GM06990 (cell line): ENCODE data around the gene GPC6.

Source experiments
- DNase-seq: peaks from one replicate; pipeline ENCODE4 v3.0.0-alpha.2; 2011; ENCODE audit not compliant: insufficient read length; ENCODE audit errors: extremely low read depth
- H3K27me3 ChIP-seq: replicated peaks from 2 replicates; pipeline ENCODE4 v1.6.0; 2011; ENCODE audit warnings: low read length; ENCODE audit not compliant: control insufficient read depth, insufficient read depth
- H3K36me3 ChIP-seq: 2 replicates; pipeline ENCODE4 v1.5.1; 2011; ENCODE audit warnings: low read length; ENCODE audit not compliant: control insufficient read depth, insufficient read depth
- H3K4me3 ChIP-seq: replicated peaks from 2 replicates; pipeline ENCODE4 v1.5.1; 2011; ENCODE audit warnings: low read depth, mild to moderate bottlenecking, control low read depth, low read length
- TF ChIP-seq, protein P1 (sequence below): IDR thresholded peaks from 2 replicates; pipeline ENCODE4 v1.5.1; 2011; ENCODE audit warnings: low read length, control low read depth, mild to moderate bottlenecking, inconsistent platforms; ENCODE audit not compliant: insufficient read depth, poor library complexity, severe bottlenecking

GPC6 gene

DNA sequence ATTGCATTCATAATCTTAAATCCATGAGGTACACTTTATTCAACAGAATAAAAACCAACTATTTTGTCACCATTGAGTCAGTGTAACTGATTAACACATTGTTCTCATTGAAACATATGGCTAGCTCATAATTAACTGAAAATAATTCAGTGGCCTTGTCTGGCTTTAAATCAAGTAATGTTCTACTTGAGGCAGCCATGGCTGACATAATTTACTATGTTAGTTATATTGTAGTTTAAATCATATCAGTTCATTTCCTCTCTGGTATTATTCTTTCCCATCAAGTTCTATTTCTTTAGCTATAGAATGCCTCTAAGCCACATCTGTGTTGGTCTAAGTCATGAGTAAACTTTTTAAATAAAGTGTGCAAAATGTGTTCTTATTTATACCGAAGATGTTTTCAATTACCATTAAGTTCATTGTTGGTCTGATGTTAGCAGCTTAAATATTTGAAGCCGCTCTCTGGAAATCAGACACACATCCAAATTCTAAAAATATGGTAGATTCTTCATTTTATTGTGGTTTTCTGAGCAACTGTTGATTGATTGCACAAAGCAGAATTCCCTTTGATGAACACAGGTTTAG lies 393.7 kb downstream of the GPC6 start:
- H3K36me3 ChIP-seq = no peaks in the 10 kb centered on the region
- no peak for DNase-seq
- TF ChIP-seq, protein P1, sequence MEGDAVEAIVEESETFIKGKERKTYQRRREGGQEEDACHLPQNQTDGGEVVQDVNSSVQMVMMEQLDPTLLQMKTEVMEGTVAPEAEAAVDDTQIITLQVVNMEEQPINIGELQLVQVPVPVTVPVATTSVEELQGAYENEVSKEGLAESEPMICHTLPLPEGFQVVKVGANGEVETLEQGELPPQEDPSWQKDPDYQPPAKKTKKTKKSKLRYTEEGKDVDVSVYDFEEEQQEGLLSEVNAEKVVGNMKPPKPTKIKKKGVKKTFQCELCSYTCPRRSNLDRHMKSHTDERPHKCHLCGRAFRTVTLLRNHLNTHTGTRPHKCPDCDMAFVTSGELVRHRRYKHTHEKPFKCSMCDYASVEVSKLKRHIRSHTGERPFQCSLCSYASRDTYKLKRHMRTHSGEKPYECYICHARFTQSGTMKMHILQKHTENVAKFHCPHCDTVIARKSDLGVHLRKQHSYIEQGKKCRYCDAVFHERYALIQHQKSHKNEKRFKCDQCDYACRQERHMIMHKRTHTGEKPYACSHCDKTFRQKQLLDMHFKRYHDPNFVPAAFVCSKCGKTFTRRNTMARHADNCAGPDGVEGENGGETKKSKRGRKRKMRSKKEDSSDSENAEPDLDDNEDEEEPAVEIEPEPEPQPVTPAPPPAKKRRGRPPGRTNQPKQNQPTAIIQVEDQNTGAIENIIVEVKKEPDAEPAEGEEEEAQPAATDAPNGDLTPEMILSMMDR = no peak
- H3K4me3 ChIP-seq = no peak overlapping the region
- H3K27me3 ChIP-seq = no peaks in the 10 kb centered on the region

DNA sequence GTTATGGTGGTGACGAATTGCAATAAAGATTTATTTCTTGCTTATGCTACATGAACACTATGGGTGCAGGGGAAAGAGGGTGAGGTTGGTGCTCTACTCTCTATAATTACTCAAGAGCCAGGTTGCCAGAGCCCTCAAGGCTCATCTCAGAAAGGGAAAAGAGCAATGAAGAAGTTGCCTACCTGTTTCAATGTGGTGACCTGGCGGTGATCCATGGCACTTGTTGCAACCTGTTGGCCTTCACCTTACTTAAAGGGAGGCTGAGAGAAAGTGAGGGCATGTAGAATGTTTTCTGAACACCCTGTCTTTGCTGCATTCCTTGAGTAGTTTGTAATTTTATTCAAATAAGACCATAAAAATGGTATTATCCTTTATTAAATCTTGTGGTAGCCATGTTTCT lies 394.4 kb downstream of the GPC6 start:
- Histone ChIP-seq H3K4me3 (no peak overlapping the region), H3K36me3 (no peaks in the 10 kb centered on the region), H3K27me3 (no peaks in the 10 kb centered on the region)
- TF ChIP-seq, protein P1 = no peak
- no peak for DNase-seq

DNA sequence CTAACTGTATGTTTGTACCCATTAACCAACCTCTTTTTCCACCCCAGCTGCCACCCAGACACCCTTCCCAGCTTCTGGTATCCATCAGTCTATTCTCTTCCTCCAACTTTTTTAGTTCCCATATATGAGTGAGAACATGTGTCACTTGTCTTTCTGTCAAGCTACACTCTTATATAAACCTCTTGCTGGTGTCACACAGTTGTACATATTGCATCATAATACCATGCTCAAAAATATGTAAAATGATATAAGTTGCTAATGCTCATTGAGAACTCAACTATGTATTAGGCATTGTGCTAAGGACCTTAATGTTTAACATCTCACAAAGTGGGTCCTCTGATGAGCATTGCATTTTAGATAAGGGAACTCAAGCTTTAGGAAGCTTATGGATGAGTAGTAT lies 395.4 kb downstream of the GPC6 start:
- TF ChIP-seq, protein P1 = no peak
- no peaks in the 10 kb centered on the region for H3K36me3 ChIP-seq
- no peak for DNase-seq
- H3K27me3 ChIP-seq = no peaks in the 10 kb centered on the region
- H3K4me3 ChIP-seq = no peak overlapping the region

DNA sequence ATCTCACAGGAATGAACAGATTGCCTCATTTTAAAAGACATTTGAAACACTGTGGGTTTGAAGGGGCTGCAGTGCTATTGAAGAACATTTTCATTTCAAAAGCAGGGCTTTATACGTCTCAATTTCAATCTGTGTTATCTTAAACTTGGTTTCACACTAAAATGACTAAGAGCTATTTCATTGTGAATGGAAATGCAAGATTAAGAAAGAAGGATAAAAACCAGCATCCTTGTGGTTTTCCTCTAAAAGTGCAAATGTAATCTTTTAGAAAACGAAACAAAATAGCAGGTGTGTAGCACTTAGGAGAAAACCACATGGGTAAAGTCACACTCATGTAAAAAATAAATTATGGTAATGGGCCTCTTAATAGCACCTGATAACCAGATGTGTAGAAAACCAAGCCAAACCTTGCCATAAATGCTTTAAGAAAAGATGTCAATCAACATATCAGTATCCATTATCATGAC lies 397.7 kb downstream of the GPC6 start:
- Histone ChIP-seq H3K27me3 (no peaks in the 10 kb centered on the region), H3K4me3 (no peak overlapping the region), H3K36me3 (no peaks in the 10 kb centered on the region)
- TF ChIP-seq, protein P1 = no peak
- DNase-seq = no peak

DNA sequence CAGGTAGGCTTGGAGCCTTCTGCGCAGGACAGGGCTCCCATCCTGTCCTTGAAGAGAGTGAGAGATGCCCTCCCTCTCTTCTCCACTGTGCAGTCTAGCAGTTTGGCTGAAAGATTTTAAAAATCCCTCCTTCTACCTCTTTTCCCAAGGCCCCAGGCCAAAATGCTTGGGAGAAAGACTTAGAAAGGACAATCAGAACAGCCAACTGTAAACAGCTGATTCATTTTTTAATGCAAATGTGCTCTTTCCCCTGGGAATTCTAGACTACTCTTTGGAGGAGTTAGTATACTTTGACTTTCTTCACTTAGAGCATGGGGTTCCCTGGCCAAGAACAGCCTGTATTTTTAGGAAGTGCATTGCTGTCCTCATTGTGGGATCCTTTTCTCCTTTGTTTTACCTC lies 398.9 kb downstream of the GPC6 start:
- H3K36me3 ChIP-seq = no peaks in the 10 kb centered on the region
- DNase-seq = no peak
- no peak overlapping the region for H3K4me3 ChIP-seq
- H3K27me3 ChIP-seq = no peaks in the 10 kb centered on the region
- TF ChIP-seq, protein P1 = no peak
